ENCODE data around the gene CAMSAP1. TPM values are rescaled to one million over a fixed set of nuclear protein-coding genes. Genes with fewer than 3 reads are reported as not detected.
A peak's percentile ranks its signal among the peaks of the same experiment; 100 is the strongest.

Gene CAMSAP1
- total and polyA plus RNA-seq, 9 of the 15 experiments (the other 6 are each of a cell fraction or from before 2014, with no cell fraction given), result 1.5 to 28.8 (median 14.3) TPM

GRCh38 chr9:135951889-135952663 is 44.7 kb upstream of the CAMSAP1 start (continued):
- TF ChIP-seq ZBTB40 (IDR thresholded peaks at IDR 0.05), result 0 out of 2 replicates have a peak, but pooled peaks have one; percentile 14
- TF ChIP-seq ZBTB40 (CRISPR knock-in tag; IDR thresholded peaks at IDR 0.05), result no peak
- peak; percentile 97 for TF ChIP-seq MTA2 (IDR thresholded peaks at IDR 0.05; ENCODE audit: low read depth)
- TF ChIP-seq JUN (IDR thresholded peaks at IDR 0.05; ENCODE audit: borderline replicate concordance, low read depth, low read length), result peak; percentile 85
- TF ChIP-seq JUN (CRISPR knock-in tag; IDR thresholded peaks at IDR 0.05; ENCODE audit: borderline replicate concordance), result peak; percentile 10; the same call in 1 of the 2 replicates
- TF ChIP-seq ELF2 (CRISPR knock-in tag; IDR thresholded peaks at IDR 0.05), result no peak
- no peak for TF ChIP-seq CHD4 (IDR thresholded peaks at IDR 0.05; ENCODE audit: insufficient read depth, insufficient replicate concordance, low read depth, low read length, poor library complexity, severe bottlenecking)
- peak; percentile 90 for TF ChIP-seq ATF7 (IDR thresholded peaks at IDR 0.05)
- TF ChIP-seq NKRF (IDR thresholded peaks at IDR 0.05; ENCODE audit: borderline replicate concordance), result peak; percentile 67; the same call in 1 of the 2 replicates
- peak in 1 of 2 experiments; percentile 87; a peak in 1 of 4 replicates for TF ChIP-seq HDAC1 (IDR thresholded peaks at IDR 0.05)
- peak; percentile 66 for TF ChIP-seq ETV1 (tag; conservative IDR thresholded peaks at IDR 0.05; ENCODE audit: low read depth)
- no peak for TF ChIP-seq EWSR1 (IDR thresholded peaks at IDR 0.05; ENCODE audit: borderline replicate concordance, low read depth, partially characterized antibody)
- peak in 1 of 2 experiments; percentile 19; a peak in 1 of 4 replicates for TF ChIP-seq RAD21 (CRISPR knock-in tag; conservative IDR thresholded peaks at IDR 0.05 in 1 of 2, IDR thresholded peaks at IDR 0.05 in 1 of 2)
